GM12892 (cell line): ENCODE results near the gene MTMR1.

Experiments used
- POLR2A ChIP-seq: IDR thresholded peaks from 2 replicates; pipeline ENCODE4 v1.6.1; 2011; ENCODE audit warnings: low read depth, low read length, control low read depth
- TAF1 ChIP-seq: IDR thresholded peaks from 2 replicates; pipeline ENCODE4 v1.6.1; 2011; ENCODE audit warnings: low read depth, mild to moderate bottlenecking, control low read depth, low read length, borderline replicate concordance

DNA sequence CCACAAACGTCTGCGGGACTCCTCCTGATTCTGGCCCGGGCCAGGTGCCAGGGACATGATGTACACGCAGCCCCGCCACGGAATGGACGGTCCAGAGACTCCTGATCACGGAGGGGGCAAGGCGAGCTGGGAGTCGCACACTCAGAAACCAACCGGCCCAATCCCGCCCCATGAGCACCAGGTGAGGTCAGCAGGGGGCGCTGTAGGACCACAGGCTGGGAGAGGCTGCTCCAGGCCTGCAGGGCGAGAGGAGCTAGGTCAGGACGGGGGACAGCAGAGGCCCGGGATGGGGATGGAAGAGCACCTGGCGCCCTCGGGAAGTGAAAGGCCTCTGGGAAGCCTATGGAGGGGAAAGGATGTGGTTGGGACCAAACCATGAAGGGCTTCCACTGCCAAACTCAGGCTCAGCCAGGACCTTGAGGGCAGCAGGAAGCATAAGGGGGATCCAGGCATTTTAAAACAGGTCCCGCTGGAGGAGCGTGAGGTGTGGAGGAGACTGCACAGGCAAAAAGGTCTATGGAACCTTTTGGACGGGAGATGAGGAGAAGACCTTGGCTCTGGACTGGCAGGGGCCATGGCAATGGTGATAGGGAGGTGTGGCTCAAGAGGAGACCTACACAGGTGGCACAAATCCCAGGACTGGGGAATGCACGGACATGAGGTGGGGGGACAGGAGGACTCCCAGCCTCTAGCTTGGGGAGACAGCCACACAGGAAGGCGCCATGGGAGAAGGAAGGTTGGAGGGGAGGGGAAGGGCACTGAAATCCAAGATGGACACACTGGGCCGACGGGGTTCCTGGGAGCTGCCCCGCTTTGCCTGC lies 79.2 kb downstream of the MTMR1 start:
- TF ChIP-seq TAF1 (no peak), POLR2A (no peak)
